Measurements from ENCODE around the gene AIG1.

AIG1 gene

DNA sequence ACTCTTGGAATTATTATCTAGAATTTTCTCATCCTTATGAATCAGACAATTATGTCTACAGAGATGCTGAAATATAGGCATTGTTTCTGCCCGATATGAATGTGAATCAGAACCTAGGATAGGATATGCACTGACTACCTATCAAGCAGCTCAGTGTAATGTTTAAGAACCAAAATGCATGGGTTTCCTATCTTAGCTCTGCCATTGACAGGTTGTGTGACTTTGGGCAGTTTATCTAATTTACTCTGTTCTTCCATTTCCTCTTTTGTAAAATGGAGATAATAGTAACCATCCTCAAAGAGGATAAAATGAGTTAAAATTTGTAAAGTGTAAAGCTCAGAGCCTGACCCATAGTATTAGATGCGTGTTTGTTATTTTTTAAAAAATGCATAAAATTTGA is 10.2 kb upstream of the AIG1 start:
- in situ Hi-C loops (cut with HindIII; ENCODE audit: low pct_ligation_motif_present, low sequenced_read_pairs), result no loop called here
- Histone ChIP-seq H3K4me3 (ENCODE audit: low read depth, low read length) (no peak overlapping the region), H3K27me3 (replicated peaks) (no peaks in the 10 kb centered on the region), H3K36me3 (replicated peaks) (no peaks in the 10 kb centered on the region), H3K27ac (no peak overlapping the region)
- no peak for TF ChIP-seq CTCF (IDR thresholded peaks at IDR 0.05; ENCODE audit: low read depth, low read length, missing control alignments)
- DNase-seq, result no peak

DNA sequence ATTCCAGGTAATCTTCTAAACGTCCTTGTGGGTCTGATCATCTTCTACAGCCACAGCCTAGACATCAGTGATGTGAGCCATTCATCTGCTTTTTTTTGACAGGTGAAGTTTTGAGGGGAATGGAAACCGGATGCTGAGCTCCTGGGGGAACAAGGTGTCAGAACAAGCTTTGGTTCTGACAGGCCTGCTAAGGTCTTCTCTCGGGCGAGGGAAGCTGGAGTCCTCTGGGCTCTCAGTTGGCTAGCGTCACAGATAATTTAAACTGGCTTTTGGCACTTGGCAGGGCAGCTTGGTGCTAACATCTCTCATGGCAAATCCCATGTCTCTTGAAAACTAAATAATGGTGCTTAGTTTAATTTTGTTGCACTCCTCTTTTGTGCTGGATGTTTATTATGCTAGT is 8.4 kb upstream of the AIG1 start:
- Histone ChIP-seq H3K4me3 (ENCODE audit: low read depth, low read length) (no peak overlapping the region), H3K36me3 (replicated peaks) (no peaks in the 10 kb centered on the region), H3K27ac (no peak overlapping the region), H3K27me3 (replicated peaks) (no peaks in the 10 kb centered on the region)
- TF ChIP-seq CTCF (IDR thresholded peaks at IDR 0.05; ENCODE audit: low read depth, low read length, missing control alignments), result no peak
- in situ Hi-C loops (cut with HindIII; ENCODE audit: low pct_ligation_motif_present, low sequenced_read_pairs), result no loop called here
- DNase-seq, result no peak

- no peaks in the 10 kb centered on the region for H3K27me3 ChIP-seq (replicated peaks)
- no peak for DNase-seq
- H3K36me3 ChIP-seq (replicated peaks), result no peaks in the 10 kb centered on the region
- no peak overlapping the region for H3K27ac ChIP-seq
- in situ Hi-C loops (cut with HindIII; ENCODE audit: low pct_ligation_motif_present, low sequenced_read_pairs), result no loop called here
- no peak for TF ChIP-seq CTCF (IDR thresholded peaks at IDR 0.05; ENCODE audit: low read depth, low read length, missing control alignments)
- H3K4me3 ChIP-seq (ENCODE audit: low read depth, low read length), result no peak overlapping the region
Observed at GRCh38 chr6:143053856-143054255, 6.8 kb upstream of the AIG1 start.

GRCh38 chr6:143054329-143054728 is 6.4 kb upstream of the AIG1 start:
- in situ Hi-C loops (cut with HindIII; ENCODE audit: low pct_ligation_motif_present, low sequenced_read_pairs), result no loop called here
- no peaks in the 10 kb centered on the region for H3K36me3 ChIP-seq (replicated peaks)
- H3K27me3 ChIP-seq (replicated peaks), result no peaks in the 10 kb centered on the region
- no peak for TF ChIP-seq CTCF (IDR thresholded peaks at IDR 0.05; ENCODE audit: low read depth, low read length, missing control alignments)
- no peak overlapping the region for H3K27ac ChIP-seq
- no peak overlapping the region for H3K4me3 ChIP-seq (ENCODE audit: low read depth, low read length)
- DNase-seq, result no peak

- H3K27ac ChIP-seq, result no peak overlapping the region
- no peak overlapping the region for H3K4me3 ChIP-seq (ENCODE audit: low read depth, low read length)
- H3K27me3 ChIP-seq (replicated peaks), result no peaks in the 10 kb centered on the region
- no peak for DNase-seq
- no peak for TF ChIP-seq CTCF (IDR thresholded peaks at IDR 0.05; ENCODE audit: low read depth, low read length, missing control alignments)
- in situ Hi-C loops (cut with HindIII; ENCODE audit: low pct_ligation_motif_present, low sequenced_read_pairs), result no loop called here
- no peaks in the 10 kb centered on the region for H3K36me3 ChIP-seq (replicated peaks)
Observed at GRCh38 chr6:143055213-143055612, 5.5 kb upstream of the AIG1 start.

DNA sequence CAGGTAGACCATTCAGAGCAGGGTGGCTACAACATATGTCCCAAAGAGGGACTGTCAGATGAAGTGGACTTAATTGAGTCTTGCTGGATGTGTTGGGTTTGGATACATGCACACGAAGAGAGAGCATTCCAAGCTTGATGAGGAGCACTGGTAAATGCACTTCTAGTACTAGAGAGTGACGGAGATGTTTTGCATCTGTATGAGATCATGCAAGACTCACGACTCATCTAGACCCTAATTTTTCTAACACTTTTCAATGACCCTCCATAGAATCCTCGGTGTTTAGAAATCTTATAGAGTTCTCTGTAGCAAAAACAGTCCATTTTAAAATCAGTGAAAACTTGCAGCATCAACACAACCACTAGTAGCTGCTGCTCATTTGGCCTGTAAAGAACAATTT is 4.8 kb upstream of the AIG1 start:
- no peak for TF ChIP-seq CTCF (IDR thresholded peaks at IDR 0.05; ENCODE audit: low read depth, low read length, missing control alignments)
- no peak overlapping the region for H3K27ac ChIP-seq
- H3K27me3 ChIP-seq (replicated peaks), result no peaks in the 10 kb centered on the region
- in situ Hi-C loops (cut with HindIII; ENCODE audit: low pct_ligation_motif_present, low sequenced_read_pairs), result no loop called here
- H3K36me3 ChIP-seq (replicated peaks), result no peaks in the 10 kb centered on the region
- H3K4me3 ChIP-seq (ENCODE audit: low read depth, low read length), result no peak overlapping the region
- DNase-seq, result no peak

Data from brain microvascular endothelial cell (primary cell).